HG03354 (cell line): ENCODE results near the gene CYP2C8.
"Not testable (repeated sequence)": the region's sequence is repeated elsewhere in the genome, so short reads cannot be mapped to it uniquely, and the experiment has no call there.

Experiments
- ATAC-seq: cut with Tn5 transposase; IDR thresholded peaks from one replicate; pipeline ENCODE4 v1.9.1; 2021; ENCODE audit warnings: mild to moderate bottlenecking; ENCODE audit not compliant: unreplicated experiment, poor library complexity, severe bottlenecking

CYP2C8 gene

DNA sequence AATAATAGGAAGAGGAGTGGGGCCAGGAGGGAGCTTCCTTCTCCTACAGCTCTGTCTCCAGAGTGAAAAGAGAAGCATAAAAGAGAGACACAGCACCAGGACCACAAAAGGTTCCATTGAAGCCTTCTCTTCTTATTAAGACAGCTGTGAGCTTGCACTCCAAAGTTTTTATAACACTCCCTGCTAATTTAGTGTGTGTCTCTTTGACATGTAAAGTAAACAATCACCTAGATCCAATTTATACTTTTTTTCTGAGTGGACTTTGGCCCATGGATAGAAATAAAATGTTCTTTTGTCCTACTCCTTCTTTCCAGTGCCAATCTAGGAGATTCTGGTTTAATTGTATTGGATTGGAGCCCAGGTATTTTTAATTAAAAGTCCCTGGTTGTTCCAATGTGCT, at the start of gene CYP2C8:
CYP2C8 (minus strand) TSS at position 212 of the 400 bp plus-strand sequence; CDS start at position 117, 95 bp downstream.
- no peak for ATAC-seq

- ATAC-seq: no peak
Observed at GRCh38 chr10:95116869-95117269, 47.6 kb upstream of the CYP2C8 start.

DNA sequence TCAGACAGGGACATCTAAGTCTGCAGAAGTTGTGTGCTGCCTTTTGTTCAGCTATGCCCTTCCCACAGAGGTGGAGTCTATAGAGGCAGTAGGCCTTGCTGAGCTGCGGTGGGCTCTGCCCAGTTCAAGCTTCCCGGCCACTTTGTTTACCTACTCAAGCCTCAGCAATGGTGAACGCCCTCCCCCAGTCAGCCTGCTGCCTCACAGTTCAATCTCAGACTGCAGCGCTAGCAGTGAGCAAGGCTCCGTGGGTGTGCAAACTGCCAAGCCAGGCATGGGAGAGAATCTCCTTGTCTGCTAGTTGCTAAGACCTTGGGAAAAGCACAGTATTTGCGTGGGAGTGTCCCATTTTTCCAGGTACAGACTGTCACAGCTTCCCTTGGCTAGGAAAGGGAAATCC, 41.5 kb upstream of the CYP2C8 start:
- not testable (repeated sequence) for ATAC-seq

GRCh38 chr10:95097805-95098204, 28.5 kb upstream of the CYP2C8 start:
- ATAC-seq: no peak

DNA sequence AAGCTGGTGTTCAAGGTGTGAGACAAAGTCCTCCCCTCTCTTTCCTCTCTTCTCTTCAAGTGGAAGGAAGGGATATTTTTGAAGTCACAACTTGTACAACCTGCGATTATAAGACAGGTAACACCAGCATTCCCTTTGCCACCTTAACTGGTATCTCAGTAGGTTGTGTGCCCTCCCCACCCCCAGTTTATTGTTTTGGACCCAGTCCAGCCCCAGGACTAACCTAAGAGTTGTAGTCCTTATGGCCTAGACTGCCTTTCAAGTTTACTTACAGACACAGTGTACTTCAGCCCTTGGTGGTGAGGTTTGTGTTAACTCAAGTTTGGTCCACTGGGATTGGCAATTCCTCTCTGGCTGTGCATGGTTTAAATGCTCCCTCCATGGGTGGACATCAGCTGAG, 26.8 kb upstream of the CYP2C8 start:
- ATAC-seq: no peak

DNA sequence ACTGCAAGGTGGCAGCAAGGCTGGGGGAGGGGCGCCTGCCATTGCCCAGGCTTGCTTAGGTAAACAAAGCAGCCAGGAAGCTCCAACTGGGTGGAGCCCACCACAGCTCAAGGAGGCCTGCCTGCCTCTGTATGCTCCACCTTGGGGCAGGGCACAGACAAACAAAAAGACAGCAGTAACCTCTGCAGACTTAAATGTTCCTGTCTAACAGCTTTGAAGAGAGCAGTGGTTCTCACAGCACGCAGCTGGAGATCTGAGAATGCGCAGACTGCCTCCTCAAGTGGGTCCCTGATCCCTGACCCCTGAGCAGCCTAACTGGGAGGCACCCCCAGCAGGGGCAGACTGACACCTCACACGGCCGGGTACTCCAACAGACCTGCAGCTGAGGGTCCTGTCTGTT, 10.3 kb upstream of the CYP2C8 start:
- not testable (repeated sequence) for ATAC-seq

GRCh38 chr10:95077556-95077955, 8.3 kb upstream of the CYP2C8 start:
- no peak for ATAC-seq

DNA sequence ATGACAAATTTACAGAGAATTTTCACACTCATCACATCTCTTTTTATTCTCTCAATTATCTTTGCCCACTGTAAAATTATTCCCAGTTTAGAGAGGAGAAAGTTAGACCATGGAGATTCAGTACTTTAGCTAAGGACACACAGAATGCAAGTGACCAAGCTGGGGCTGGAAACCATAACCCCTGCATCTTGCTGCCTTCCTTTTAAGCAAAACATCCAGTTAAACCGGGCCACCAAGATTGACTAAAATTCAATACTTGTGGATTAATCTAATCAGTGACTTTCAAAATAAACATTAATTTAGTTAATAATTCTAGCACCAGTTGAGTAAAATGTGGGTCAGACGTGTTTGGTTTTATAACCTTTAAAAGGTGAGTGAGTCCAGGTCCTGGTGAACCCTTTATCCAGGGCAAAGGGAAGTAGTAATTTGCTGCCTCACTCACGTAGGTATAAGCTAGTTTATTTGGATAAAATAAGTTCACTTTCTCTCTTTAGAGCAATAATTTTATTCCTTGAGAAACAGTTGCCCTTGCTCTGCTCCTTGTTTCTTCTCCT, 1.9 kb upstream of the CYP2C8 start:
- ATAC-seq: no peak

- not testable (repeated sequence) for ATAC-seq
Observed at GRCh38 chr10:95064125-95064524, 5.2 kb downstream of the CYP2C8 start.

- ATAC-seq: no peak
Observed at GRCh38 chr10:95056744-95057363, 12.4 kb downstream of the CYP2C8 start.

DNA sequence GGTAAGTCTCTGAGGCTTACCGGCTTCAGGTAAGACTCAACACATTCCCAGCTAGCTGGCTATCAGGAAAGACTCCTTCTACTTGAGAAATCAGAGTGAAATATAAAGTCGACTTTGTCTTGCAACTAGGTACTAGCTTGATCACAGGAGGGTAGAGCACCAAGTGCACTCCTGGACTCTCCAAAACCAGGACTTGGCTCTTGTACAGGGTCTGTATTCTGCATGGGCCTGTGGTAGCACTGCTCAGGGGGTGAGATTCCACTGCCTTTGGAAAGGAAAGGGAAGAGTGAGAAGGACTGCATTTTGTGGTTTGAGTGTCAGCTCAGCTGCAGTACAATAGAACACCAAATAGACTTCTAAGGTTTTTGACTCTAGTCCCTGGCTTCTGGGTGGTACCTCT, 19.4 kb downstream of the CYP2C8 start:
- no peak for ATAC-seq

DNA sequence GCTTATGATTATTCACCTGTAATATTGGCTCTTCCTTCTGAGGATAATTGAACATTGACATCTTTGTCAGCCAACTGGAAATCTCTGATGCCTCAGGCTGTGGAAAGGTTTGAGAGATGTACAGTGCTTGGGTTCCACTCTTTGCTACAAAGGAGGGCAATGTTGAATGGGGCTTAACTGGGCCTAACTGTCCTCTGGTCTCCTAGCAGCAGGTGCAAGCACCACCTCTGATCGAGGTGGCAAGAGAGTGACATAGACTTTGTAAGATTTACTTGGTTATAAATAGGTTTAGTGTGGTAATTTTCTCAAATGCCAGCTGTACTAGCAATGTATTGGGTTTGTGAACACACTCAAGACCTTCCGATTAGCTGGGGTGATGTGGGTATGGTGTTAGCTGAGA, 21.1 kb downstream of the CYP2C8 start:
- ATAC-seq: no peak

DNA sequence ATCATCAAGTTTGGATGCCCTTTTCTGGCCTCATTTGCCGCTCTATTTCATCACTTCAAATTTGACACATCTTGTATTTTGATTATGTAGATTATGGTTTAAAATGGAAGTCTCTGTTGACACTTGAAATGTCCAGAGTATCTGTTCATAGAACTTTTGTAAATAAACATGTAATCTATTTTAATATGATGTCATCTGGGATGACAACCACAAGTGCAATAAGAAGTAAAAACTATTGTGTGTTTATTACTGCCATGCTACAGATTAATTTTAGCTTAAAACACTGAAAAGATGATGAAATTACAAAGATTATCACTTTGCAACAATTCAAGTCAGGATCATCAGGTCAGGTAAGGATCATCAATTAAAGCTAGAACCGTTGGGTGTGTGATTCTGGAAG, 30.0 kb downstream of the CYP2C8 start:
- no peak for ATAC-seq

GRCh38 chr10:95035332-95036295, 33.7 kb downstream of the CYP2C8 start:
- no peak for ATAC-seq

GRCh38 chr10:95034401-95034800, 34.9 kb downstream of the CYP2C8 start:
- no peak for ATAC-seq

DNA sequence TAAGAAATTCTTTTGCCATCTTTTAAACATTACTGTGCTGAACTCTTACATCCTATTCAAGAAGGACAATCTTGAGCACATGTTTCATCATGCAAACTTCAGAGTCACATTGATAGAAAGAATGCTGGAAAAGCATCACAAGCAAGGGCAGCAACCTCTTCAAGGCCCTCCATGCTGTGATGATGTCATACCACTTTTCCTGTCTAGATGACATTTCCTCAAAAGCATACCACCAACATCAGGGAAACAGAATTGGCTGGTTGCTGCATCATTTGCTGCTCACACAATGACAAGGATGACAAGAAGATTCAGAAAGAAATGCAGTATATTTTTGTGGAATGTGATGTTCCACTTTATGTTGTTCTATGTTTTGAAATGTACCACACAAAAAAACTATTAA, 37.6 kb downstream of the CYP2C8 start:
- ATAC-seq: no peak

DNA sequence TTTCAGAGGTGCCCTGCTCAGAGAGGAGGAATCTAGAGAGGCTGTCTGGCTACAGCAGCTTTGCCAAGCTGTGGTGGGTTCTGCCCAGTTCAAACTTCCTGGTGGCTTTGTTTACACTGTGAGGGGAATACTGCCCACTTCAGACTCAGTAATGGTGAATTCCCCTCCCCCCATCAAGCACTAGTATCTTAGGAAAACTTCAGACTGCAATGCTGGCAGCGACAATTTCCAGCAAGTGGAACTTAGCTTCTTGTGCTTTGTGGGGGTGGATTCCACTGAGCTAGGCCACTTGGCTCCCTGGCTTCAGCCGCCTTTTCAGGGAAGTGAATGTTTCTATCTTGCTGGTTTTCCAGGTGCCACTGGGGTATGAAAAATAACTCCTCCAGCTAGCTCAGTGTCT, 42.8 kb downstream of the CYP2C8 start:
- ATAC-seq: no peak

DNA sequence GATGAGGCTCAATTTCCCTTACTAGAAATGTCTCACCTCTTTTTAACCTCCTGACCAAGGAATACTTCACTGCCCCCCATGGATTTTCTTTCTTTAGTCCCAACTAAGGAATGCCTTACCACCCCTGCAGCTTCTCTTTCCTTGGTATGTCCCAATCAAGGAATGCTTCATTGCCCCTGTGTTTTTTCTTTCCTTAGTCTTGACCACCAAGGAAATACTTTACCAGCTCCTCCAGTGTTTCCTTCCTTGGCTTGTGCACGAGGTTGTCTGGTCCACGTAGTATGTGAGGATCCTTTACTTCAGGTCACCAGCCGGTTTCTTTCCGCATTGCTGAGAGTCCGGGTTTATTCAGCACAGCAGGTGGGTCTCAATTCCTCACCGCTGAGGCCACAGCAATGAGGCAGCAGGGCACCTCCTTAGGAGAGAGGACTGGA, 71.5 kb downstream of the CYP2C8 start:
- ATAC-seq: no peak

DNA sequence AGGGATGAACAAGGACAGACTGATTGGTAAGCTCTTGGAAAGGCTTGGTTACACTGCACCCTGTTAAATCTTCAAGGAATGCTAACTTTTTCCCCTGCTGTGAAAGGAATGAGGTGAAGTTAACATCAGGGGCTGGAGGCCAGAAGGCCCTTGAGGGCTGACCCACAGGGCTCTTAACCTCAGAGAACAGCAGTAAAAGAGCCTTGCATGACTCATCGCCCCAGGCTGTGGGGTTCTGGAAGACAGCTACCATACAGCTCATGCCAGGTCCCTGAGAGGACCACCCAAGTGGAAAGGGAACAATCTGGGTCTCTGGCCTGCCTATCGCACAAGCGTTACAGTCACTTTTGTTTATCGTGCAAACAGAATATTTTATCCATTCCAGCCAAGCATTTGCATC, 76.5 kb downstream of the CYP2C8 start:
- no peak for ATAC-seq

GRCh38 chr10:94991243-94991888, 77.9 kb downstream of the CYP2C8 start:
- ATAC-seq: no peak
